Gastroesophageal sphincter (tissue), 4 donors: ENCODE results near the gene CBX7. TPM values are rescaled to one million over a fixed set of nuclear protein-coding genes. Genes with fewer than 3 reads are reported as not detected.

ENCODE experiments used
- ATAC-seq: fragments of 150-250 bp; one replicate; pipeline ENCODE4 v1.9.1; 2016; ENCODE audit warnings: mild to moderate bottlenecking, moderate library complexity
- H3K27ac ChIP-seq, 4 donors: fragments of 200-600 bp; sonication (generic) in 3 of 4; 1 replicate in 3 of 4; 2 replicates in 1 of 4; pipeline ENCODE4 v1.5.1; 2016 to 2019
- H3K27me3 ChIP-seq: fragments of 200-600 bp; sonication (generic); one replicate; pipeline ENCODE4 v1.5.1; 2019
- H3K36me3 ChIP-seq, 2 donors: fragments of 200-600 bp; sonication (generic); one replicate each; pipeline ENCODE4 v1.5.1; 2019; ENCODE audit warnings: control low read depth in 1 of 2
- H3K4me1 ChIP-seq, 3 donors: fragments of 200-600 bp; sonication (generic); 1 replicate in 2 of 3; 2 replicates in 1 of 3; pipeline ENCODE4 v1.5.1; 2016 to 2019; ENCODE audit warnings: control low read depth in 2 of 3
- H3K4me3 ChIP-seq, 2 donors: fragments of 200-600 bp; sonication (generic); one replicate each; pipeline ENCODE4 v1.5.1; 2019; ENCODE audit warnings: mild to moderate bottlenecking in 1 of 2, moderate library complexity in 1 of 2
- H3K9me3 ChIP-seq, 3 donors: fragments of 200-600 bp; sonication (generic); one replicate each; pipeline ENCODE4 v1.5.1; 2017 to 2019; ENCODE audit warnings: control low read depth in 2 of 3
- CTCF ChIP-seq, 4 experiments: fragments of 200-600 bp in 2 of 4; fragments of 450-650 bp in 2 of 4; sonication (generic) in 1 of 4; IDR thresholded peaks; one replicate each; pipeline ENCODE4 v1.5.1; 2017 to 2019; ENCODE audit warnings: antibody characterized with exemption in 4 of 4, mild to moderate bottlenecking in 2 of 4, moderate library complexity in 2 of 4
- EP300 ChIP-seq: sonication (generic); formaldehyde crosslinking; IDR thresholded peaks from one replicate; pipeline ENCODE4 v1.6.1; 2017; ENCODE audit warnings: antibody characterized with exemption, mild to moderate bottlenecking
- POLR2A ChIP-seq, 2 donors: fragments of 450-650 bp; IDR thresholded peaks; one replicate each; pipeline ENCODE4 v1.6.1; 2017; ENCODE audit warnings: antibody characterized with exemption in 2 of 2, mild to moderate bottlenecking in 2 of 2, moderate library complexity in 1 of 2
- POLR2AphosphoS5 ChIP-seq: sonication (generic); formaldehyde crosslinking; IDR thresholded peaks from one replicate; pipeline ENCODE4 v1.6.1; 2017; ENCODE audit warnings: antibody characterized with exemption
- WGBS, 2 donors: methylation state at CpG; one replicate each; pipeline ENCODE4 v1.1.5; 2018; ENCODE audit warnings: low coverage in 1 of 2; 5-methylcytosine and 5-hydroxymethylcytosine counted together
- total RNA-seq, 4 donors: library from RNA; depleted of rRNA; stranded (reverse); fragments of >200 nt; gene quantifications; one replicate each; pipeline ENCODE4 v1.1.0, GENCODE V29; 2016

The CBX7 gene
- total RNA-seq, 4 donors from 2014 or later = 102 to 223 (median 171) TPM

- ATAC-seq = no peak
- Histone ChIP-seq H3K27me3 (peaks cover 26% of the 10 kb centered on the region), H3K27ac (no peak overlapping the region), H3K9me3 (no peaks in the 10 kb centered on the region), H3K36me3 (peaks cover 0 to 3% of the 10 kb centered on the region in 2 donors), H3K4me1 (no peaks in the 10 kb centered on the region), H3K4me3 (no peak overlapping the region)
- WGBS, 2 donors = 77 to 82% methylated on average over 3 to 9 of the region's 9 CpGs
- no peak for TF ChIP-seq POLR2AphosphoS5
- TF ChIP-seq POLR2A (IDR thresholded peaks at IDR 0.05) = no peak
- no peak for TF ChIP-seq EP300
- no peak for TF ChIP-seq CTCF (IDR thresholded peaks at IDR 0.05)
Observed at GRCh38 chr22:39115977-39116621, 36.4 kb downstream of the CBX7 start.

- Histone ChIP-seq H3K4me1 (no peaks in the 10 kb centered on the region), H3K27ac (no peak overlapping the region), H3K27me3 (peaks cover 26% of the 10 kb centered on the region), H3K4me3 (no peak overlapping the region), H3K36me3 (peaks cover 0 to 3% of the 10 kb centered on the region in 2 donors), H3K9me3 (no peaks in the 10 kb centered on the region)
- 90 to 100% methylated on average over 1 to 2 of the region's 2 CpGs for WGBS, 2 donors
- TF ChIP-seq EP300 (no peak), CTCF (IDR thresholded peaks at IDR 0.05) (no peak), POLR2A (IDR thresholded peaks at IDR 0.05) (no peak), POLR2AphosphoS5 (no peak)
- no peak for ATAC-seq
Observed at GRCh38 chr22:39115570-39115969, 36.9 kb downstream of the CBX7 start.

- TF ChIP-seq CTCF (IDR thresholded peaks at IDR 0.05) = no peak
- TF ChIP-seq POLR2A (IDR thresholded peaks at IDR 0.05) = no peak
- no peak for TF ChIP-seq POLR2AphosphoS5
- no peak for TF ChIP-seq EP300
- 38 to 40% methylated on average over 4 to 6 of the region's 6 CpGs for WGBS, 2 donors
- H3K9me3 ChIP-seq = no peaks in the 10 kb centered on the region
- no peak overlapping the region for H3K27ac ChIP-seq
- no peak overlapping the region for H3K4me3 ChIP-seq
- H3K27me3 ChIP-seq = peaks cover 26% of the 10 kb centered on the region
- H3K4me1 ChIP-seq = no peaks in the 10 kb centered on the region
- H3K36me3 ChIP-seq = no peaks in the 10 kb centered on the region
- no peak for ATAC-seq
Observed at GRCh38 chr22:39114112-39114511, 38.4 kb downstream of the CBX7 start.

- H3K4me3 ChIP-seq = no peak overlapping the region
- TF ChIP-seq EP300 (no peak), POLR2AphosphoS5 (no peak), POLR2A (IDR thresholded peaks at IDR 0.05) (no peak), CTCF (IDR thresholded peaks at IDR 0.05) (no peak)
Observed at GRCh38 chr22:39110631-39111561, 41.6 kb downstream of the CBX7 start.

More at GRCh38 chr22:39110631-39111561, 41.6 kb downstream of the CBX7 start:
- 54 to 57% methylated on average over 10 to 15 of the region's 15 CpGs for WGBS, 2 donors
- no peaks in the 10 kb centered on the region for H3K9me3 ChIP-seq
- H3K27ac ChIP-seq = no peak overlapping the region
- peaks cover 18% of the 10 kb centered on the region for H3K27me3 ChIP-seq
- no peaks in the 10 kb centered on the region for H3K36me3 ChIP-seq
- ATAC-seq = no peak
- H3K4me1 ChIP-seq = no peaks in the 10 kb centered on the region
